SIG-M5 (cell line): ENCODE measurements around the gene HSPA13.
"Not testable (repeated sequence)": the region's sequence is repeated elsewhere in the genome, so short reads cannot be mapped to it uniquely, and the experiment has no call there.

Experiments used
- DNase-seq: peaks from one replicate; lab custom pipeline; 2025; lab: John Stamatoyannopoulos, UW

The HSPA13 gene, protein sequence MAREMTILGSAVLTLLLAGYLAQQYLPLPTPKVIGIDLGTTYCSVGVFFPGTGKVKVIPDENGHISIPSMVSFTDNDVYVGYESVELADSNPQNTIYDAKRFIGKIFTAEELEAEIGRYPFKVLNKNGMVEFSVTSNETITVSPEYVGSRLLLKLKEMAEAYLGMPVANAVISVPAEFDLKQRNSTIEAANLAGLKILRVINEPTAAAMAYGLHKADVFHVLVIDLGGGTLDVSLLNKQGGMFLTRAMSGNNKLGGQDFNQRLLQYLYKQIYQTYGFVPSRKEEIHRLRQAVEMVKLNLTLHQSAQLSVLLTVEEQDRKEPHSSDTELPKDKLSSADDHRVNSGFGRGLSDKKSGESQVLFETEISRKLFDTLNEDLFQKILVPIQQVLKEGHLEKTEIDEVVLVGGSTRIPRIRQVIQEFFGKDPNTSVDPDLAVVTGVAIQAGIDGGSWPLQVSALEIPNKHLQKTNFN

GRCh38 chr21:14382835-14383595 lies at the start of gene HSPA13:
HSPA13 (minus strand) TSS chr21:14383146; CDS start chr21:14383119, 27 bp downstream.
- DNase-seq, result peak; percentile 99

- no peak for DNase-seq
Measured at GRCh38 chr21:14418920-14419319, 36.0 kb upstream of the HSPA13 start.

DNA sequence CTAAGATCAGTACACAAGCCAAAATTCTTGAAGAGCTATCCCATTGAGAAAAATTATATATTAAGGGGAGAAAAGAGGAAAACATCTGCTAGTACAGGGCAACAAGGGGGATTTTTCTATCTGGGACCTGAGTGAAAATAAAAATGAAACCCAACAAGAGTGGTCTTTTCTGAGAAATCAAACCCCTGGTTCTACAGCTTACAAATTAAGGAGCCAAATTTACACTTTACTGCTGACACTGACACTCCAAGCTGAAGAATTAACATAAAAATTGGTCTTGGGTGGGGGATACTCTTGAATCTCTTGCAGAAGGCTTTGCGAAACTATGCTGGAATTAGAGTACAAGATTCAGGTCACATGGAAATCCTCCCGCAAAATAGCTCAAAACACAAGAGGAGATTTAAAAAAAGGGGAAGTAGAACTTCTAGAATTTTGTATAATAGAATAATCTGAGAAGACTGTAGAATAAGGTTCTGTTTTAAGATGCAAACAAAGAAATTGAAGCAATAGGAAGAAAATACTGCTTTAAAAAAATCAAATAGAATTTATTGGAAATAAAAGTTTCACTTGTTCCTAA lies 32.1 kb upstream of the HSPA13 start:
- peak; percentile 32 for DNase-seq

DNA sequence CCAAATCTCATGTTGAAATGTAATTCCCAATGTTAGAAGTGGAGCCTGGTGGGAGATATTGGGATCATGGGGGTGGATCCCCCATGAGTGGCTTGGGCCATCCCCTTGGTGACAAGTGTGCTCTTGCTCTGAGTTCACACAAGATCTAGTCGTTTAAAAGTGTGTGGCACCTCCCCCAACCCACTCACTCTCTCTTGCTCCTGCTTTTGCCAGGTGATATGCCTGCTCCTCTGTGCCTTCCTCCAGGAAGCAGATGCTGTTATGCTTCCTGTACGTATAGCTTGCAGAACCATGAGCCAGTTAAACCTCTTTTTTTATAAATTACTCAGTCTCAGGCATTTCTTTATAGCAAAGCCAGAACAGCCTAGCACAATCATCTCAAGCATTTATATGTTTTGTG lies 23.0 kb upstream of the HSPA13 start:
- DNase-seq, result no peak

DNA sequence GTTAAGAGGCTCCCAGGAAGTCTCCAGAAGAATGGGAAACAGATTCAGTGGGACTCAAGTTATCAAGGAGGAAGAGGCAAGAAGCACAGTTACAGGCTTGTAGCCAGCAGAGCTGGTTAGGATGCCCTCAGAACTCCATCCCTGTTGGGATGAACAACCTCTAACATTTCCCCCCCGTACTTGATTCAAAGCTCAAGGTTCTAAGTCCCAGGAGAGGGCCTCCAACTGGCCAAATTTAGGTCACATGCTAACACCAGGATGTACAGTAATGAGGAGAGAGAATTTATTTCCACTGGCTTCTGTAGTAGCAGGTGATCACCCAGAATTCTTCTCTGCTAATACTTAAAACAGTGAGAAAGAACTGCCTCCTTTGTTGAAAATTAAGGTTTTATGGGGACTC lies 22.3 kb upstream of the HSPA13 start:
- DNase-seq, result no peak

DNA sequence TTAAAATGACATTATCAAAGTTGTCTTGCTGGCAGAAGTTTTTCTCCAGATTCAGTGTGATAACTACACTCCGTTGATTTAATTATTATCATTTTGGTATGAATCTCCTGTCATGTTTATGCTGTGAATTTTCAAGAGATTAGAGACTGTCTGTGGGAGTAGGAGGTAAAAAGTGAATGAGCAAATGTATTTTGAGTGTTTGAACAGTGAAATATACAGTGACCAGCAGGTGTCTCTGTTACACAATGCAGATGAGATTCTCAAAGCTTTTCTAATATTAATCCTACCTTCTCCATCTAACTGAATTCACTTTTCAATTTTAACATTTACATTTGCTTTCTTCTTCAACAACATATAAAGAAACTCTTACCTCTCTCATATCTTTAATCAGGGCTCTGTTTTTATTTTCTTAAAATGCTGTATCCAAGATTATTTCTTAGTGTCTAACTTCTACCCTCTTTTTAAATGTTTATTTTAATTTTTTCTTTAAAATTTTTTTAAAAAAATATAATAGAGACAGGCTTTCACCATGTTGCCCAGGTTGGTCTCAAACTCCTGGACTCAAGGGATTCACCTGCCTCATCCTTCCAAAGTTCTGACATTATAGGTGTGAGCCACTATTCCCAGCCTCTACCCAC lies 20.9 kb upstream of the HSPA13 start:
- no peak for DNase-seq

DNA sequence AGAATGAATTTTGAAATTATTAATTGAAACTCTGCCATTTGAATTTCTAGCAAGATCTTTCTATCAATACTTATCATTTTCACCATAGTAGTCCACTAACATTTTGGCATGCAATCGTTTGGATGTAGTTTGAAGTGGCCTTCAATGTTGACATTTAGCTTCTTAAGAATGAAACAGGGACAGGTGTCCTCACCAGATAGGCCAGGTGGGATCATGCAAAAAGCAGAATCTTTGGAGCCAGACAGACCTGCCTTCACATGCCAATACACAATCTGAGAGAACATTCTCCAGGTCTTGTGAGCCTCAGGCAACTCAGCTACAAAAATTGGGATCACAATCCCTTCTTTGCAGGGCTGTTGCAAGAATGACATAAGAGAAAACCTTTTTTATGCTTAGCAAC lies 18.3 kb upstream of the HSPA13 start:
- DNase-seq, result no peak

- no peak for DNase-seq
Measured at GRCh38 chr21:14388282-14388681, 5.3 kb upstream of the HSPA13 start.

- no peak for DNase-seq
Measured at GRCh38 chr21:14384453-14384852, 1.5 kb upstream of the HSPA13 start.

DNA sequence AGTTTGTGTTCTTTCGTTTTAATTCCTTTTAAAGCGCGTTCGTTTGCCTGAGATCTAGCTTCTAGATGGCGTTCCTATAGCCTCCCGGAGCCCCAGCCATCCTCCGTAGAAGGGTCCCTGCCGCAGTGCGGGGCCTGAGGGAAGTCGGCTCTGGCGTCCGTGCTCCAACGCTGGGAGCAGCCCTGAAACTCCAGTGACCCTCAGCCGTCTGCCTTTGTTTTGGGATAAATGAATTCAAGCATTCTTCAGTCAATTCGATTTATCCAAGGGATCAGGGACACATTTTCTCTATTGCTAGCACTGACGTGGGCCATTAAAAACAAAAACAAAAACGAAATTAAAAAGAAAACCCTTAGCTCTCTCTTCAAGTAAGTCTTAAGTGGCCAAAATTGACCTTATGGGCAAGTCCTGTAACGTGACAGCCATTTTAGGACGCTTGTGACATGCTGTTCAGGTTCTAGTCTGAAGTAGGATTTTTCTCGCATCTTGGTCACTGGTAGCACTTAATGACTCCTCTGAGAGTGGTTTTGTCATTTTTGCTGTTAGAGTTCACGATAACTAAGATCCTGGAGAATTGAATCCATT lies 742 bp upstream of the HSPA13 start:
- DNase-seq, result no peak

DNA sequence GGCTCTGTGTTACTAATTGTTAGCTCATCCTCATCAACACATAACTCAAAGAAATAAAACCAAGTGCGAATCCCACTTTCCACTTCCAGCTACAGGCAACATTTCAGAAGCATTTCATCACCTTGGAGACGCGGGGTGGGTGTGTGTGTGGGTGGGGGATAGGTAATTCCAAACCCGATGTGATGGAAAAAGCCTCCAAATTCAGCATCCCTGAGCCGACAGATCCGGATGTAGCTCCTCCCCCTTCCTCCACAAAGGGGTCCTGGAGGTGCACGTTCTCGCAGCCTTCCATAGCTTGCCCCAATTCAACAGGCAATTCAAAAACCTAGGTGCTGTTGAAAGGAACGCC lies 486 bp downstream of the HSPA13 start:
- DNase-seq, result no peak

- no peak for DNase-seq
Measured at GRCh38 chr21:14376854-14377253, 6.1 kb downstream of the HSPA13 start.

- DNase-seq, result no peak
Measured at GRCh38 chr21:14366998-14367397, 15.9 kb downstream of the HSPA13 start.

GRCh38 chr21:14361958-14362357 lies 21.0 kb downstream of the HSPA13 start:
- DNase-seq, result peak; percentile 2

- no peak for DNase-seq
Measured at GRCh38 chr21:14358775-14359174, 24.2 kb downstream of the HSPA13 start.

DNA sequence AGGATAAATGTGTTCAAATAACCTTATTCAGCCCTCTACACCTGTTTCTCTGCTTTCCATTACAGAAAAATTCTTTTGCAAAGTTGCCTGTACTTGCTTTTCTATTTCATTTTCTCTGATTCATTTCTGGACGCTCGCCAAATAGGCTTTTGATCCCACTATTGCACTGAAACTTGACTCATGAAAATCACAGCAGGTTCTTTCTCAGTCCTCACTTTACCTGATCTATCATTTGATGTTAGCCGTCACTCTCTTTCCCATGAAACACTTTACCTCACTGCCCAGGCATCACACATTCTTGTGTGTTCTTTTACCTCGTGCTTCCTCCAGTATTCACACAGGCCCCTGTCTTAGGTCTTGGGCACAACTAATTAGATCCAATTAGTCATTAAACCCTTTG lies 26.2 kb downstream of the HSPA13 start:
- DNase-seq, result no peak

GRCh38 chr21:14354515-14354914 lies 28.4 kb downstream of the HSPA13 start:
- no peak for DNase-seq

- DNase-seq, result no peak
Measured at GRCh38 chr21:14353726-14354125, 29.2 kb downstream of the HSPA13 start.

- DNase-seq, result no peak
Measured at GRCh38 chr21:14353231-14353630, 29.7 kb downstream of the HSPA13 start.

DNA sequence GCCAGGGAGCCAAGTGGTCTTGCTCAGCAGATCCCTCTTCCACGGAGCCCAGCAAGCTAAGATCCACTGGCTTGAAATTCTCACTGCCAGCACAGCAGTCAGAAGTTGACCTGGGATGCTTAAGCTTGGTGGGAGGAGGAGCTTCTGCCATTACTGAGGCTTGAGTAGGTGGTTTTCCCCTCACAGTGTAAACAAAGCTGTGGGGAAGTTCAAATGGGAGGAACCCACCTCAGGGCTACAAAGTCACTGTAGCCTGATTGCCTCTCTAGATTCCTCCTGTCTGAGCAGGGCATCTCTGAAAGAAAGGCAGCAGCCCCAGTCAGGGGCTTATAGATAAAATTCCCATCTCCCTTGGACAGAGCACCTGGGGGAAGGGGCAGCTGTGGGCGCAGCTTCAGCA lies 55.6 kb downstream of the HSPA13 start:
- not testable (repeated sequence) for DNase-seq

DNA sequence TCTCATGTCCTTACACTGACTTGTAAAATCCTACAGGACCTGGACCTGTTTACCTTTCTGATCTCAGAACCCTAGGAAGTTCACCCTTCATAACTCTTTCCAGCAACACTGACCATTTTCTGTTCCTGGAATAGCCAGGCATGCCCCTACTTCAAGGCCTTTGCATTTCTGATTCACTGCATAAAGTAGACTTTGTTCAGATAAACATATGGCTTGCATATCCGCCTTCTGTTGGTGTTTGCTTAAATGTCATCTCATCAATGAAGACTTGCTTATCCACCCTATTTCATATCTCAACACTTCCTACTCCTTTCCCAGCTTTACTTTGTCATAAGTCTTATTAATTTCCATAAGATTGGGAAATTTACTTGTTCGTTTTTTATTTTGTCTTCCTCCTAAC lies 57.4 kb downstream of the HSPA13 start:
- no peak for DNase-seq
